HG02763 (cell line): ENCODE results near the gene SYTL3.
"Not testable (repeated sequence)": the region's sequence is repeated elsewhere in the genome, so short reads cannot be mapped to it uniquely, and the experiment has no call there.

Source experiments
- ATAC-seq: cut with Tn5 transposase; IDR thresholded peaks from one replicate; pipeline ENCODE4 v1.9.1; 2021; ENCODE audit warnings: mild to moderate bottlenecking, moderate library complexity; ENCODE audit not compliant: unreplicated experiment

Gene SYTL3

DNA sequence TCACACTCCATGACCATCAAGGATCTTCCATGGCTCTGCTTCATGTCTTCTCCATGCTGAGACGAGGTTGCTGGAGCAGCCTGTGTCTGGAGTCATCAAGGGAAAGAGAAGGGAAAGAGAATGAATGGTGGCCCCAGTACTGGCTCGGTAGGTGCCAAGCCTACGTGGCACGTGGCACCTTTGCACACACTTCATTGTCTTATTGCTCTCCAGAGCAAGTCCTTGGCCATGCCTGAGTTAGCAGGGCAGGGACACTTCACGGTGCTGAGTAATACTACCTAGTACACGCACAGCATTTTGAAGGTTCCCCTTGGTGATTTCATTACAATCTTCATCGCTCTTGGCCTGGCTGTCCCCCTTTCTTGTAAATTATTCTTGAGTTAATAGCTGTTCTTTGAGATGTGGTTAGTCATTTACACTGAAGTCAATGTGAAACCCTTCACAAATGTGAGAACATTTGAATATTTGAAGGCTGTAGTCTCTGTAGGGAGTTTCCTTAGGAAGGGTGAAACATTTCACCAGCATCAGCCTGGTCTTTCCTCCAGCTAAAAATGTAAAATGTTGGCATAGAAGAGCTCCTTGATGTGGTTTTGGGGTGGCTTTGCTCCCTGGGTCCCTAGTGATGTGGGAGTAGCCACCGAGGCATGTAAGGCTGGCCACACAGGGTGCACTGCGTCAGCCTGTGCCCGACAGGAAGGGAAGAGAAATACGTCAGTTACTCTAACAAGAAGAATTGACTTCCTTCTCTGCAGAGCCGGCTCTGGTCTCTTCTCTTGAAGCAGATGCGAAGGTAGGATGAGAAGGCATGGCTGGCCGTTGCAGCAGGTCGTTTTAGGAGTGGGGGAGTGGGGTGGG is at the start of gene SYTL3:
SYTL3 (plus strand) TSS at position 766 of the 855 bp plus-strand sequence. CDS start 13,215 bp downstream, outside the sequence.
- ATAC-seq, result peak; percentile 49

DNA sequence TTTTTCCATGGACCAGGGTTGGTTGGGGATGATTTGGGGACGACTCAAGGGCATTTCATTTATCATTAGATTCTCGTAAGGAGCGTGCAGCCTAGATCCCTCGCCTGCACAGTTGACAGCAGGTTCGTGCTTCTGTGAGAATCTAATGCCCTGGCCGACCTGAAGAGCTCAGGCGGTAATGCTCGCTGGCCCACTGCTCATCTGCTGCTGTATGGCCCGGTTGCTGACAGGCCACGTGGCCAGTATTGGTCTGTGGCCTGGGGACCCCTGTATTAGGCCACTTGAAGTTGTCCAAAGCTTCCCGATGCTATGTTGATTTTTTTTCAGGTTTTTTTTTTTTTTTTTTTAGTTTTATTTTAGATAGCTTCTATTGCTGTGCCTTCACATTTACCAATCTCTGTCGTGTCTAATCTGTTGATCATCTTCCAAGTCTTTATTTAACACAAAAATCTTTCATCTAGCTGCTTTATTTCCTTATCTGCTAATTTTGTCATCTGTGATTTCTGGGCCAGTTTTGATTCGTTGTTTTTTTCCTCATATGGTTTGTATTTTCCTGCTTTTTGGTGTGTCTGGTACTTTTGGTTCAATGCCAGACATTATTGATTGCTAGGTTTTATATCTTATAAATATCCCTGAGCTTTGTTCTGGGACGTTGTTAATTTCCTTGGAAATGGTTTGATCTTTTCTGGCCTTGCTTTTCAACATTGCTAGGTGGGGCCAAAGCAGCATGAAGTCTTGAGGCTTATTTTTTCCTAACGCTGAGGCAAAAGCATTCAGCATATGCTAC is 46.4 kb upstream of the SYTL3 start:
- no peak for ATAC-seq

DNA sequence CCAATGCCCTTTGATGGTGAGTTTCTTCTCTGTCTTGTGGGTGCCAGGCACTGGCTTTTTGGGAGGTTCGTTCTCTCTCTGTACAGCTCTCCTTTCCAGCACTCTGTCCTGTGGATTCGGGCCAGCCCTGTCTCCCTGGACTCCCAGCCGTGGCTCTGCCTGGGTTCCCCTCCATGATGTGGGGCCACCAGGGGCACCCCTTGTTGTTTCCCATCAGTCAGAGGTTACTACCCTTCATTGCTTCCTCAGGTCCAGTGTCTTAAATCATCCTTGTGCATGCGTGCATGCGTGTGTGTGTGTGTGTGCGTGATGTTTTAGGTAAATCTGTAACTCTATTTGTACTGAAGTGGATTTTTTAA is 45.8 kb upstream of the SYTL3 start:
- ATAC-seq, result no peak

GRCh38 chr6:158605266-158605878 is 44.5 kb upstream of the SYTL3 start:
- no peak for ATAC-seq

- not testable (repeated sequence) for ATAC-seq
These were observed 43.8 kb upstream of the SYTL3 start for GRCh38 chr6:158606011-158606410.

- ATAC-seq, result no peak
These were observed 42.9 kb upstream of the SYTL3 start for GRCh38 chr6:158606935-158607334.

DNA sequence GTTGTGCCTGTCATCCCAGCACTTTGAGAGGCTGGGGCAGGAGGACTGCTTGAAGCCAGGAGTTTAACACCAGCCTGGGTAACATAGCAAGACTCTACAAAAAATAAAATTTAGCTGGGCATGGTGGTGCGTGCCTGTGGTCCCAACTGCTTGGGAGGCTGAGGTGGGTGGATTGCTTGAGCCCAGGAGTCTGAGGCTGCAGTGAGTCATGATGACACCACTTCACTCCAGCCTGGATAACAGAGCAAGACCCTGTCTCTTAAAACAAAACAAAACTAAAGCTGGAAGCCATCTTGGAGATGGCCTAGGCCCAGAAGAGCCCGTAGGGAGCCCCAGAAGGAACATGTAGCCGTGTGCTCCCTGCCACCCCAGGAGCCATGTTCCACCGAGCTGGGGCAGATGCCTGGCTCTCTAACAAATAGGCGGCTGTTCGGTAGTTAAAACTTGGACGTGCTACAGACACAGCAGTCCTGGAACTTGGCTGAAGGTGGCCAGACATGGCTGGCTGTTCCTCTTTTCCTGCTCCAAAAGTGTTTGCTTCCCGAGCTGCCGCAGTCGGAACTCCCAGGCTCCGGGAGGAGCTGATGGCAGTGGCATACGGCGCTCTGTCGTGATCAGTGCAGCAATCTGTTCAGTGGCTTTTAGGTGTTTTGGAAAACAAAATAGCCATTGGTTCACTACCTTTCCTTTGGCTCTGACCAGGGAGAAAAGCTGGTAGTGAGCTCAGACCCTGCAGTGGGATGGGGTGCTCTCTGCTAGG is 42.3 kb upstream of the SYTL3 start:
- no peak for ATAC-seq

DNA sequence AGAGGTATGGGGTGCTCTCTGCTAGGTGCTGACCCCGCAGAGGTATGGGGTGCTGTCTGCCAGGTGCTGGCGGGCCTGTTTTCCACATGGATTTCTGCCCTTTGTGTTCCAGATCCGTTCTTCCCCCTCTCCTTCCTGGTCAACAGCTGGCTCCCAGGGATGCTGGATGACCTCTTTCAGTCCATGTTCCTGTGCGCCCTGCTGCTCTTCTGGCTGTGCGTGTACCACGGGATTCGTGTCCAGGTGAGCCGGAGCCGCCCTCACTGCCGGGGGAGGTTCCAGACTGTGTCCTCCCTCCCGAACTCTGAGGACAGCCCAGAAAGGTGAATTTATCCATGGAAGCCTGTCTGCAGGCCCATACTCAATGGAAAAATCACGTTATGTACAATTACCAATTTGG is 41.6 kb upstream of the SYTL3 start:
- ATAC-seq, result no peak

DNA sequence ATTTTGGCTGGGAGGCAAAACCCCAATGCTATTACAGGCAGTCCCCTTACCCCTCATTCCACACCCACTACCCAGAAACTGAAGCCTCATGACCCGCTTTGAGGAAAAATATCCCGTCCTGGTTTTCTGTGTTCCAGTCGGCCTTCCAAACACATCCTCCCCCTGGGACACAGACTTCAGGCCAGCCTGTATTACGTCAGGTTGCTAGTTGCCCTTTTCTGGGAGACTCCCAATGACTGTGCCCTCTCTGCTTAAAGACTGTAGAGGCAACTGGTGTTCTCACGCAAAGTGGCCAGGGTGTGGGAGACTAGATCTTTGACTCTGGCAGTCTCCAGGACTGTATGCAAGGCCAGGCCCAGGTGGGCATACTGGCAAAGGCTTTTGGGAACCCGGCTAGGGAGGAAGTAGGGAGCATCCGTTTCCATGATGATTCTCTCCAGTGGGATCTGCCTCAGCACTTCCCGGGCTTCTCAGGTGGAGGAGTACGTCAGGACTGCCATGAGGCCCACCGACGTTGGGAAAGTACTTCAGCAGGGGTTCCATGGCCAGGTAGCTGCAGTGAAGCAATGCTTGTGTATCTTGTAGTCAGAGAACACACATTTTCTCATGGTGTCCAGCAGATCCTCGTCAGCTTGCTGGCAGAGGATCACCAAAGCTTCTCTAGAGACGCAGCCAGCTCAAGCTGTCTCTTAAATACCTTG is 40.2 kb upstream of the SYTL3 start:
- no peak for ATAC-seq

DNA sequence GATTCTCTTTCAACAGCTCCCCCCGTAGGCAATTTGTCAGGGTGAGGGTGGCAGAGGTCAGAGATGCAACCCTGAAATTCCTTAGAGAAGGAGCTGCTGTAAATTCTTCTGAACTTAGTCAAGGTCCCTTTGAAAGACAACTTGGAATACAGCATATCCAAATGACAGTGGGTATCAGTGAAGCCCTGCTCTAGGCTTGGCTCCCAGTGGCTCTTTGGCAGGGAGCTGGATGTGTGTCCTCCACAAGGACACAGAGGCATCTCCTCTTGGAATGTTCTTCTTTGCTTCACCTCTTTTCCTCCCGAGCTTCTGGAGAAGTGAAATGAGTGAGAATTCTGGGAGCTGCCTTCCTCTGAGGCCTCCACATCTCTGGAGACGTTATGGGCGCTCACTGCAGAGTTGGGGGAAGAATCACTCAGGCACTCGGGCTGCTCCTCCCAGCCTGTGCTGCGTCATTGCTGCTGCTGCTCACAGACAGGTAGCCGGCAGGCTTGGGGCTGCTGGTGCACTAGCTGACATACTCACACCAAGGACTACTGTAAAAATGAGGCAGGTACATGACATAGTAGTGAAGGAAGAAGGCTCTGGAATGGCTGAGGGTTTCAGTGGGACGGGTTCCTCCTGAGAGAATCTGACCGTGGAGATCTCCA is 39.4 kb upstream of the SYTL3 start:
- no peak for ATAC-seq

DNA sequence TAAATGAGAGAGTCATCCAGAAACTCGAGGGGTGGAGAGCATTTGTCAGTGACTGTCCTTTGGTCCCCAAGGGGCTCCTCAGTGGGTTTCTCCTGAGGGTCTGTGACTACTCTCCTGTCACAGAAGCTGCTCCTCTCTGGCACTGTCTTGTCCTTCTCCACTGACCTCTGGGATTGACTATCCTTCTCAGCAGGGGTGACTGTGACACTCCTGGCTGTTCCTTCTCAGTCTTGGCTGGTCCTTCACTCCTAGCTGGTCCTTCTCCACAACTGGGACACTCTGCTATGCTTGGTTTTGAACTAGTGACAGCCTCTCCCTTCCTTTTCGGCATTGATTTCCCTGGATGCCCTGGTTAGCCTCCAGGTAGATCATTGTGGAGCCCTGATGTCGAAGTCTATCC is 38.8 kb upstream of the SYTL3 start:
- no peak for ATAC-seq

DNA sequence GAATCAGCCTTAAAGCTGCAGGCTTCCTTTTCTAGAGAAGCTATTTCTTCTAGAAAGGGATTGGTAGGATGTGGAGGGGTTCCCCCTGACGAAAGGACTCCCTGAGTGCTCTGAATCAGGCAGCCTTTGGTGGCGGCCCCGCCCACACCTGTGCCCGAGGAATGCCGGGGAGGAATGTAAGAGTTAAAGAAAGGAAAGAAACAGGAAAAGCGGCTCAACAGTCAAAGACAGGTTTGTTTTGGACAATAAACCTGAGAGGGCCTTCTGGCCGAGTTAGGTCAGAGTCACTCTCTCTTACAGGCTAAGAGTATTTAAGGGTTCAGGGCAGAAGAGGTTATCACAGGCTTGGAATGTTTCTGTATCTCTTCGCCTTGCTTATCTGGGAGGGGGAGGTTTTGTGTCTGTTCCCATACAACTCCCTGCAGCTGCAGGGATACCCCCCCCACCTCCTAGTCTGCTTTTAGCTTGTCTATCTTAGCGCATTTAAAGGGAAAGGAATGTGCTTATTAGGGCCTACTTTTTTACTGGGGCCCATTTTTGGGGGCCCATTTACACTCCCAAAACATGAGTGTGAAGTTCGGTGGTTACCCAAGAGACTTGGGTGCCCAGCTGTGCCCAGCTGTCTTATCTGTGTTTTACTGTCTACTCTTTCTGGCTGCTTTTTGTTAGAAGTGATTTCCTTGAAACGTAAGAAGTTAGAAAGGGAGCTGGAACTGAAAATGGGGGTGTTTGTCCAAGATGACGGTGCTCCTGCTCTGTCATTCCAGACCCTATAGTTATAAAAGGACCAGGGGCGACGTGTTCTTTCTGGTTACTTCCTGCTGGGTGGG is 38.1 kb upstream of the SYTL3 start:
- ATAC-seq, result no peak

GRCh38 chr6:158614606-158615005 is 35.2 kb upstream of the SYTL3 start:
- ATAC-seq, result not testable (repeated sequence)

GRCh38 chr6:158618289-158618688 is 31.6 kb upstream of the SYTL3 start:
- ATAC-seq, result not testable (repeated sequence)

- ATAC-seq, result no peak
These were observed 29.7 kb upstream of the SYTL3 start for GRCh38 chr6:158619922-158620801.

DNA sequence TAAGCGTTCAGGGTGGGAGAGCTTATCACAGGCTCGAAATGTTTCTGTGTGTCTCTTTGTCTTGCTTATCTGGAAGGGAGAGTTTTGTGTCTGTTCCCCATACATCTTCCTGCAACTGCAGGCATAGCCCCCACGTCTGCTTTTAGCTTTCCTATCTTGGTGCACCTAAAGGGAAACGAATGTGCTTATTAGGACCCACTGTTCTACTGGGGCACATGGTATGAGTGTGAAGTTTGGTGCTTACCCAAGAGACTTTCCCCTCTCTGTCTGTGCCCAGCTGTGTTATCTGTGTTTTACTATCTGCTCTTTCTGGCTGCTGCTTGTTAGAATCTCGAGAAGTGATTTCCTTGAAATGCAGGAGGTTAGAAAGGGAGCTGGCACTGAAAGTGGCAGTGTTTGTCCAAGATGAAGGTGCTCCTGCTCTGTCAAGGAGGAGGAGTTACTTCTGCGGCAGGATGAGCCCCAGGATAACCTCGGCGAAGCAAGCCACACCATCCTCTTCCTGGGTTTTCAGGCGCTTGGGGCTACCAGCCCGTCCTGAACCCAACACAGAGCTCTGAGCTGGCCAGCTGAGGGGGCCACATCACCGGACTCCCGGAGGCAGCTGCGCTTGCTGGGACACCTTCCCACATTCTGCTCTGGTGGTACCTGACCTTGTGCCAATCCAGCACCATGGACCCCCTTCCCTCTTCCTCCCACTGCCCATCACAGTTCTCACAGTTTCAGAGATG is 28.7 kb upstream of the SYTL3 start:
- no peak for ATAC-seq
